Vagina (tissue), 2 donors: ENCODE data around the gene RCL1. TPM values are rescaled to one million over a fixed set of nuclear protein-coding genes. Genes with fewer than 3 reads are reported as not detected.
"Not testable (repeated sequence)": the region's sequence is repeated elsewhere in the genome, so short reads cannot be mapped to it uniquely, and the experiment has no call there.

Source experiments
- DNase-seq, 2 donors: peaks; one replicate each; pipeline ENCODE4 v3.0.0-alpha.2; 2017; ENCODE audit errors: extremely low spot score in 2 of 2
- H3K27ac ChIP-seq: fragments of 200-600 bp; sonication (generic); one replicate; pipeline ENCODE4 v1.5.1; 2019
- H3K27me3 ChIP-seq: fragments of 200-600 bp; sonication (generic); one replicate; pipeline ENCODE4 v1.5.1; 2019
- H3K36me3 ChIP-seq, 2 donors: fragments of 200-600 bp; sonication (generic); one replicate each; pipeline ENCODE4 v1.5.1; 2017 to 2019
- H3K4me1 ChIP-seq: fragments of 200-600 bp; sonication (generic); one replicate; pipeline ENCODE4 v1.5.1; 2019
- H3K4me3 ChIP-seq, 2 donors: fragments of 200-600 bp; sonication (generic); 1 replicate in 1 of 2; 2 replicates in 1 of 2; pipeline ENCODE4 v1.5.1; 2016 to 2019
- H3K9me3 ChIP-seq: fragments of 200-600 bp; sonication (generic); one replicate; pipeline ENCODE4 v1.5.1; 2019
- POLR2A ChIP-seq, 2 donors: fragments of 450-650 bp; IDR thresholded peaks; one replicate each; pipeline ENCODE4 v1.6.1; 2017; ENCODE audit warnings: antibody characterized with exemption in 2 of 2, mild to moderate bottlenecking in 2 of 2, moderate library complexity in 2 of 2
- POLR2AphosphoS5 ChIP-seq, 2 donors: sonication (generic); formaldehyde crosslinking; IDR thresholded peaks; one replicate each; pipeline ENCODE4 v1.9.0; 2017; ENCODE audit warnings: antibody characterized with exemption in 2 of 2, mild to moderate bottlenecking in 2 of 2, low read depth in 1 of 2; ENCODE audit not compliant: insufficient read depth in 1 of 2
- intact Hi-C: fragments of 100-400 bp; cut with DNase I; formaldehyde crosslinking; loops from one replicate; pipeline ENCODE4 v1.15.1; 2023
- total RNA-seq: library from RNA; depleted of rRNA; stranded (reverse); fragments of >200 nt; gene quantifications from one replicate; pipeline ENCODE4 v1.2.3, GENCODE V29; 2016
- TF ChIP-seq, protein P1 (sequence below), 3 experiments: fragments of 450-650 bp in 2 of 3; fragments of 200-600 bp in 1 of 3; sonication (generic) in 1 of 3; IDR thresholded peaks; one replicate each; pipeline ENCODE4 v1.5.1; 2017 to 2019; ENCODE audit warnings: antibody characterized with exemption in 3 of 3, mild to moderate bottlenecking in 2 of 3, moderate library complexity in 2 of 3

Gene RCL1
- total RNA-seq, 1 donor from 2014 or later: 24.8 TPM

DNA sequence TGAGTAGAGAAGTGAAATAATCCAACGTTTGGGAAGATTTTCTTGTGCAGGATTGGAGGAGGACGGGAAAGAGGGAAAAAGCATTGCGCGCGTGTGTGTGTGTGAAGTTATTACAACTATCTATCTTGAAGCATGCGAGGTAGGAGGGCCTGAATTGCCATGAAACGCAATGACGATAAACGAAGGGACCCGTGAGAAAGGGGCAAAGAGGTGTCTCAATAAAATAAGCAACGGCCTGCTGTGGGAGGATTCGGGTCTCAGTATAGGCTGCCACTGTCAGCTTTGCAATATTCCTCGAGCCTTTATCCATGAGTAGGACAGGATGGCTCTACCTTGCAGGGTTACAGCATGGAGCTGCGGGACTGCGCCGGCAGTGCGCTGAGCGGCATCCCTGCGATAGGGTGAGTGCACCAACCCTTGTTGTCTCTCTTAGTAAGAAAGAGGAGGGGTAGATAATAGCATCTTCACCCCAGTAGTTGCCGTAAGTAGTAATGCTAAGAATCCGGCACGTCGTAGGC lies 631 bp upstream of the RCL1 start:
- peaks cover 26% of the 10 kb centered on the region for H3K4me1 ChIP-seq
- H3K27me3 ChIP-seq: no peaks in the 10 kb centered on the region
- no peak for DNase-seq
- H3K36me3 ChIP-seq: no peaks in the 10 kb centered on the region
- peak overlapping the region; percentile 81 to 89 for H3K4me3 ChIP-seq
- H3K9me3 ChIP-seq: no peaks in the 10 kb centered on the region
- intact Hi-C loops: loop anchor here (5.0 kb wide), 1 partner anchor 195 kb away; the partner anchor contains the start of gene JAK2
- H3K27ac ChIP-seq: peak overlapping the region; percentile 39
- TF ChIP-seq, protein P1, sequence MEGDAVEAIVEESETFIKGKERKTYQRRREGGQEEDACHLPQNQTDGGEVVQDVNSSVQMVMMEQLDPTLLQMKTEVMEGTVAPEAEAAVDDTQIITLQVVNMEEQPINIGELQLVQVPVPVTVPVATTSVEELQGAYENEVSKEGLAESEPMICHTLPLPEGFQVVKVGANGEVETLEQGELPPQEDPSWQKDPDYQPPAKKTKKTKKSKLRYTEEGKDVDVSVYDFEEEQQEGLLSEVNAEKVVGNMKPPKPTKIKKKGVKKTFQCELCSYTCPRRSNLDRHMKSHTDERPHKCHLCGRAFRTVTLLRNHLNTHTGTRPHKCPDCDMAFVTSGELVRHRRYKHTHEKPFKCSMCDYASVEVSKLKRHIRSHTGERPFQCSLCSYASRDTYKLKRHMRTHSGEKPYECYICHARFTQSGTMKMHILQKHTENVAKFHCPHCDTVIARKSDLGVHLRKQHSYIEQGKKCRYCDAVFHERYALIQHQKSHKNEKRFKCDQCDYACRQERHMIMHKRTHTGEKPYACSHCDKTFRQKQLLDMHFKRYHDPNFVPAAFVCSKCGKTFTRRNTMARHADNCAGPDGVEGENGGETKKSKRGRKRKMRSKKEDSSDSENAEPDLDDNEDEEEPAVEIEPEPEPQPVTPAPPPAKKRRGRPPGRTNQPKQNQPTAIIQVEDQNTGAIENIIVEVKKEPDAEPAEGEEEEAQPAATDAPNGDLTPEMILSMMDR (IDR thresholded peaks at IDR 0.05): no peak
- TF ChIP-seq POLR2A (IDR thresholded peaks at IDR 0.05): peak in 1 of 2 donors; percentile 32

DNA sequence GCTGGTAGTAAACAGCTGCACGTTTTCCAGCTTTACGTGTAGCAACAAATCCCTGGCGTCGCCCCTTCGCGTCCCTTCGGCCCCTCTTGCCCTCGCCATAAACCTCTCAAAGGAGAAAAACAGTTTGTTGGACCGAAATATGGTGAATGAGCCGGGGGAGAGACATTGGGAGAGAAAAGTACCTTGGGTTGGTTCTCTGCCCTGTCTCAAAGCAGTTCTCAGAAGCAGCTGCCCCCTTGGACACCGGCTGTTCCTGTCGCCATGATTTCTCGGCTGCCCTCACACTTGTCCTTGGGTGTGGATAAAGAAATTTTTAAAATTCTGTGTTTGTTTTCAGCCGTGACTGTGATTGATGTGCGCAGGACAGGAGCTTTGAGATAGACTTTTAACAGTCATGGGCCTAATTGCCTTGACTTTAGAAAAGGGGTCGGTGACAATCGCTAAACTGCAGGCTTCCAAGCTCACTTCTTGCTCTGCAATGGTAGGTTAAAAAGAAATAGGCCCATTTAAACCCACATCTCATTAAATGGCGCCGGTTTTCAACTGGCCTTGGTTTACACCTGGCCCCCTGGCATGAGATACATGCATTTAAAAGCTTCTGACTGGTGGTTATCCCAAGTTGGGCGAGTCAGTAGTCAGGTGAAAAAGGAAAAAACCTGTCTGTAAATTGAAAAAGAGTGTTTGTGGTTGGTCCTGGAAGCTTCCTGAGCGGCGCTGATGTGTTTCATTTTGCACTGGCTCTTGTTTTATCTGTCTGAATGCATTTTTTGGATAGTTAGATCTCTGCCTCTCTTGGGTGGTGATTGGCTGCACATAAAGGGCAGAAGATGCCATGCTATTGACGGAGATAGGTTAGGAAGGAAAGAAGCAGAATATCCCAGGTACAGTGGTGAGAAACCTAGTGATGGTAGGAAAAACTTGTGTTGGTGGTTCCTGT lies 983 bp downstream of the RCL1 start:
- H3K4me1 ChIP-seq: peaks cover 42% of the 10 kb centered on the region
- peak overlapping the region; percentile 77 for H3K27ac ChIP-seq
- intact Hi-C loops: loop anchor here (5.0 kb wide), 1 partner anchor 194 kb away; the partner anchor contains the start of gene JAK2
- DNase-seq: no peak
- TF ChIP-seq POLR2AphosphoS5 (IDR thresholded peaks at IDR 0.05; ENCODE audit: insufficient read depth in 1 of 2, low read depth in 1 of 2): no peak
- TF ChIP-seq POLR2A (IDR thresholded peaks at IDR 0.05): no peak
- TF ChIP-seq, protein P1 (IDR thresholded peaks at IDR 0.05): no peak
- no peaks in the 10 kb centered on the region for H3K9me3 ChIP-seq
- no peaks in the 10 kb centered on the region for H3K36me3 ChIP-seq
- no peaks in the 10 kb centered on the region for H3K27me3 ChIP-seq
- peak overlapping the region; percentile 81 to 89 for H3K4me3 ChIP-seq

DNA sequence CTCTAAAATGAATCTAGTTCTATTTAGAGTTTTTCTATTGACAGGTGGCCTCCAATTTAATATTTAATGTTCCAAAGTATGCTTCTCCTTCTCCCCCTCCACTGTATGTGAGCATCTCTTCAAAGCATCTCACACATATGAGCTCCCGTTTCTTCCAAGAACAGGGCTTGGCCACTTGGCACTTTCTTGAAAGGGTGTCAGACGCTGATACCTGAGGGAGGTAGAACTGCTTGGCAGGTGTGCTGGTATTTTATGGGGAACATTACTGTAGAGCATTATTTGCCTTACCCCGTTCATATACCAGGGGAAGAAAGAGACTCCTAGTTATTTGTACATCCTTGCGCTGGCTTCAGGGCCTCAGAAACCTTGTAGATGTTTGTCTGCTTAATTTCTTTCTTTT lies 1.9 kb downstream of the RCL1 start:
- Histone ChIP-seq H3K27ac (no peak overlapping the region), H3K27me3 (no peaks in the 10 kb centered on the region), H3K36me3 (no peaks in the 10 kb centered on the region), H3K4me3 (no peak overlapping the region), H3K4me1 (peaks cover 48% of the 10 kb centered on the region), H3K9me3 (no peaks in the 10 kb centered on the region)
- intact Hi-C loops: loop anchor here (5.0 kb wide), 1 partner anchor 193 kb away; the partner anchor contains the start of gene JAK2
- no peak for DNase-seq
- TF ChIP-seq POLR2A (IDR thresholded peaks at IDR 0.05) (no peak), POLR2AphosphoS5 (IDR thresholded peaks at IDR 0.05; ENCODE audit: insufficient read depth in 1 of 2, low read depth in 1 of 2) (no peak)
- TF ChIP-seq, protein P1 (IDR thresholded peaks at IDR 0.05): no peak

DNA sequence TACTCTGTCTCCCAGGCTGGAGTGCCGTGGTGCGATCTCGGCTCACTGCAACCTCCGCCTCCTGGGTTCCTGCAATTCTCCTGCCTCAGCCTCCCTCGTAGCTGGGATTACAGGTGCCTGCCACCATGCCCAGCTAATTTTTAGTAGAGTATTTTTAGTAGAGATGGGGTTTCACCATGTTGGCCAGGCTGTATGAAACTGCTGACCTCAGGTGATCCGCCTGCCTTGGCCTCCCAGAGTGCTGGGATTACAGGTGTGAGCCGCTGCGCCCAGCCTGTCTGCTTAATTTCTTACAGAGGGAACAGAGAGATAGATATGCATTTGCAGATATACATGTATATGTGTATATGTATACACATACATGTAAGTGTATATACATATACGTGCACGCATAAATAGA lies 2.4 kb downstream of the RCL1 start:
- H3K27ac ChIP-seq, intact Hi-C loops: not testable (repeated sequence)

DNA sequence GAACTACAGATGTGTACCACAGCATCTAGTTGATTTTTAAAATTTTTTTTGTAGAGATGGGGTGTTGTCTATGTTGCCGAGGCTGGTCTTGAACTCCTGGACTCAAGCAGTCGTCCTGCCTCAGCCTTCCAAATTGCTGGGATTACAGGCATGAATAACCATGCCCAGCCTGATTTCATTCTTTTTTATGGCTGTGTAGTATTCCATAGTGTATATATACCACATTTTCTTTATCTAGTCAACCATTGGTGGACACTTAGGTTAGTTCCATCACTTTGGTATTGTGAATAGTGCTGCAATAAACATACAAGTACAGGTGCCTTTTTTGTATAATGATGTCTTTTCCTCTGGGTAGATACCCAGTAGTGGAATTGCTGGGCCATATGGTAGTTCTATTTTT lies 3.8 kb downstream of the RCL1 start:
- no peak for DNase-seq
- H3K4me1 ChIP-seq: peaks cover 46% of the 10 kb centered on the region
- no peaks in the 10 kb centered on the region for H3K9me3 ChIP-seq
- no peak overlapping the region for H3K27ac ChIP-seq
- no peak overlapping the region for H3K4me3 ChIP-seq
- no peaks in the 10 kb centered on the region for H3K36me3 ChIP-seq
- intact Hi-C loops: no loop called here
- no peaks in the 10 kb centered on the region for H3K27me3 ChIP-seq
- no peak for TF ChIP-seq POLR2A (IDR thresholded peaks at IDR 0.05)
- TF ChIP-seq, protein P1 (IDR thresholded peaks at IDR 0.05): no peak
- no peak for TF ChIP-seq POLR2AphosphoS5 (IDR thresholded peaks at IDR 0.05; ENCODE audit: insufficient read depth in 1 of 2, low read depth in 1 of 2)

More for the DNA sequence above, 2.4 kb downstream of the RCL1 start:
- not testable (repeated sequence) for H3K9me3 ChIP-seq, DNase-seq, H3K36me3 ChIP-seq, H3K4me3 ChIP-seq, H3K27me3 ChIP-seq
- peaks cover 48% of the 10 kb centered on the region for H3K4me1 ChIP-seq
